Measurements from ENCODE around the gene OR10H2. TPM values are rescaled to one million over a fixed set of nuclear protein-coding genes. Genes with fewer than 3 reads are reported as not detected.

Gene OR10H2
- total and polyA plus RNA-seq, 2 experiments from 2014 or later, result not detected

DNA sequence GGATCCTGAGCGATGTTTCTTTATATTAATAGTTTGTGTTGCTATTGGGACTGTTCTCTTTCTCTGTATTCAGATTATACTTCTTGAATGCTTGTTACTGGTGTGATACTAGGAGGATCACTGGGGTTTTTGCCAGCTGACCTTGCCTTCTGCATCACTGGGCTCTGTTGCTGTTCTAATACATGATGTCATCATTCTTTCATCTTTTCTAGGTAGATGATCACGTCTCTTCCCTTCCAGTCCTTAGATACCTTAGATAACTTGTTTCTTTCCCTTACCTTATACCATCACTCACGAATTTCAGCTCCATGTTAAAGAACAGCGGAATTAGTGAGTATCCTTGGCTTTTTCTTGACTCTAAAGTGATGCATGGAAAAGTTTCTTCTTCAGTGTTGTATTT is 9.9 kb downstream of the OR10H2 start, which contains the start of gene OR10H3:
Gene OR10H3 (plus strand): TSS at position 264 of the 400 bp plus-strand sequence. CDS start 3,408 bp downstream, outside the sequence.
- H3K36me3 ChIP-seq, result no peaks in the 10 kb centered on the region
- H3K4me1 ChIP-seq (ENCODE audit: low read depth), result no peaks in the 10 kb centered on the region
- H3K27ac ChIP-seq, result no peak within 1 kb of the TSS
- no peak for DNase-seq (ENCODE audit: low read depth in 1 of 2, low spot score in 1 of 2)
- no peak within 1 kb of the TSS for H3K4me3 ChIP-seq
- H3K27me3 ChIP-seq, result no peaks in the 10 kb centered on the region
- TF ChIP-seq, protein P1, sequence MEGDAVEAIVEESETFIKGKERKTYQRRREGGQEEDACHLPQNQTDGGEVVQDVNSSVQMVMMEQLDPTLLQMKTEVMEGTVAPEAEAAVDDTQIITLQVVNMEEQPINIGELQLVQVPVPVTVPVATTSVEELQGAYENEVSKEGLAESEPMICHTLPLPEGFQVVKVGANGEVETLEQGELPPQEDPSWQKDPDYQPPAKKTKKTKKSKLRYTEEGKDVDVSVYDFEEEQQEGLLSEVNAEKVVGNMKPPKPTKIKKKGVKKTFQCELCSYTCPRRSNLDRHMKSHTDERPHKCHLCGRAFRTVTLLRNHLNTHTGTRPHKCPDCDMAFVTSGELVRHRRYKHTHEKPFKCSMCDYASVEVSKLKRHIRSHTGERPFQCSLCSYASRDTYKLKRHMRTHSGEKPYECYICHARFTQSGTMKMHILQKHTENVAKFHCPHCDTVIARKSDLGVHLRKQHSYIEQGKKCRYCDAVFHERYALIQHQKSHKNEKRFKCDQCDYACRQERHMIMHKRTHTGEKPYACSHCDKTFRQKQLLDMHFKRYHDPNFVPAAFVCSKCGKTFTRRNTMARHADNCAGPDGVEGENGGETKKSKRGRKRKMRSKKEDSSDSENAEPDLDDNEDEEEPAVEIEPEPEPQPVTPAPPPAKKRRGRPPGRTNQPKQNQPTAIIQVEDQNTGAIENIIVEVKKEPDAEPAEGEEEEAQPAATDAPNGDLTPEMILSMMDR (IDR thresholded peaks at IDR 0.05; ENCODE audit: low read depth, low read length), result no peak
- H3K9me3 ChIP-seq (ENCODE audit: low read depth), result no peaks in the 10 kb centered on the region

DNA sequence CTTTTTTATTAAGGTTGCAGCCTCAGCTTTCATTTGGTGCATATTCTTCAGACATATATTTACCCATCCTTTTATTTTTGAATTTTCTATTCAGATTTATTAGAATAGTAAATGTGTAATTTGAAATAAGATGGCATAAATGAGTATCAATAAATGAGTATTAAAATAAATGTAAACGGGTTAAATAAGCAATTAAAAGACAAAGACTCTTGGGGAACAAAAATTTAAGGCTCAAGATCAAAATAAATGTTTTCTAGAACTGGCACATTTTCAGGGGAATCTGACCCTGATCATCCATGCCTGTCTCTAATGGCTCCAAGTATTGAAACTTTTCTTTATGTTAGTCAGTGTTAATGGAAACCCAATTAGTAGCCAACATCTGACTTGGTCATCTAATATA is 13.0 kb downstream of the OR10H2 start:
- no peaks in the 10 kb centered on the region for H3K9me3 ChIP-seq (ENCODE audit: low read depth)

DNA sequence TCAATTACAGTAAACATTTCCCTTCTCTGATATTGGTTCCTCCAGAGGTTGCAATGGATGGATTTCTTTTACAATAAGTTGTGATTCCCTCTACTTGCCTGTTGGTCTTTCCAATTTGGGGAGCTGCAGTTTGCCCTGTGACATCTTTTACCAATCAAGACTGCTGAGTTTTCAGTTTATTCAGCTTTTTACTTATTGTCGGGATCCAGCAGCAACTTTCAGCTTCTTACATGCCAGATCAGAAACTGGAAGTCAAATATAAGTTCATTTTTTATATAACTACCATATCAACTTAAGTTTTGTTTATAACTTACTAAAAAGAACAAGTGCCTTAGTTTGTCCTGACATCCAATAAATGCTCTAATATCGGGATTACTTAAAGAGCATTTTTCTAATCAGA is 20.4 kb downstream of the OR10H2 start:
- H3K36me3 ChIP-seq, result no peaks in the 10 kb centered on the region
- no peak overlapping the region for H3K4me3 ChIP-seq
- H3K27ac ChIP-seq, result no peak overlapping the region
- TF ChIP-seq, protein P1 (IDR thresholded peaks at IDR 0.05; ENCODE audit: low read depth, low read length), result no peak
- DNase-seq (ENCODE audit: low read depth in 1 of 2, low spot score in 1 of 2), result no peak
- no peaks in the 10 kb centered on the region for H3K4me1 ChIP-seq (ENCODE audit: low read depth)
- peaks cover 3% of the 10 kb centered on the region for H3K9me3 ChIP-seq (ENCODE audit: low read depth)
- no peaks in the 10 kb centered on the region for H3K27me3 ChIP-seq

More for the DNA sequence above, 13.0 kb downstream of the OR10H2 start:
- H3K4me1 ChIP-seq (ENCODE audit: low read depth), result no peaks in the 10 kb centered on the region
- H3K4me3 ChIP-seq, result no peak overlapping the region
- no peak overlapping the region for H3K27ac ChIP-seq
- no peak for DNase-seq (ENCODE audit: low read depth in 1 of 2, low spot score in 1 of 2)
- no peaks in the 10 kb centered on the region for H3K27me3 ChIP-seq
- TF ChIP-seq, protein P1 (IDR thresholded peaks at IDR 0.05; ENCODE audit: low read depth, low read length), result no peak
- H3K36me3 ChIP-seq, result no peaks in the 10 kb centered on the region

DNA sequence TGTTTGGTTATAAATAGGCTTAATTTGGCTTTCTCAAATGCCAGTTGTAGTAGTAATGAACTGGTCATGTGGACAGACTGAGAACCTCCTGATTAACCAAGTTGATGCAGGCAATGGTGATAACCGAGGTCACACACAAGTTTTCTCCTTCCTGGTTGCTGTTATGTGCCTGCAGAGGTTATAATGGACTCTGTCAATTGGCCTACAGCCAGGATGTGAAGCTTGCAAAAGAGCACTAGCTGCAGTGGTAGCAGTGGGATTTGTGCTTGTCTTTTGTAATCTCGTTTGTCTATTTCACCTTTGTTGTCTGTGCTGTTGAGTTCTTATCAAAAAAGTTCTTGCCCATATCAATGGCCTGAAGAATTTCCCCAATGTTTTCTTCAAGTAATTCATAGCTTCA is 30.6 kb downstream of the OR10H2 start:
- Histone ChIP-seq H3K27ac (no peak overlapping the region), H3K36me3 (no peaks in the 10 kb centered on the region), H3K4me1 (ENCODE audit: low read depth) (no peaks in the 10 kb centered on the region), H3K4me3 (no peak overlapping the region), H3K27me3 (no peaks in the 10 kb centered on the region), H3K9me3 (ENCODE audit: low read depth) (no peaks in the 10 kb centered on the region)
- TF ChIP-seq, protein P1 (IDR thresholded peaks at IDR 0.05; ENCODE audit: low read depth, low read length), result no peak
- no peak for DNase-seq (ENCODE audit: low read depth in 1 of 2, low spot score in 1 of 2)

DNA sequence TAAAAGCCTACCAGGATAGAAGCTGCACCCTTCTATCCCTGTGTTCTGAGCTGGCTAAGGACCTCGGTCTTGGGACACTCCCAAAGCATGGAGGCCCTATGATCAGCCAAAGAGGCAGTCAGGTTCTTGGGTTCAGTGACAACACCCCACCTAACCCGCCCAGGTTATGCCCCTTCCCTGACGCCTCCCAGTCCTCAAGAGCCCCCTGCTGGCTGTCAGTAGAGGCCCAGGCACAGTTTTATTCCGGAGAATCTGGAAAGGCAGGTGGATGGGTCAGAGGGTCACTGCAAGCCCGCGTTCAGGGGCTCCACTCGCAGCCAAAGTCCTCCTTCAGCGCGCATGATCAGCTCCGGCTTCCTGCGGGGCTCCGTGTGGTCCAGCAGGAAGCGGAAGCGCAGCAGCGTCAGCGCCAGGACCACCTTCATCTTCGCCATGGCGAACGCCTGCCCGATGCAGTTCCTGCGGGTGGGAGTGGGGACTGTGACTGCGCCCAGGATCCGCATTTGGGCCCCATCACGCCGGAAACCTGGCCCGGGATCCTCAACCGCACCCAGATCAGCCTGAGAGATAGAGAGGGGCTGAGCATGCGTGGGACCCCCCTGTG is 32.2 kb downstream of the OR10H2 start:
- Histone ChIP-seq H3K4me3 (no peak overlapping the region), H3K36me3 (no peaks in the 10 kb centered on the region), H3K4me1 (ENCODE audit: low read depth) (no peaks in the 10 kb centered on the region), H3K27ac (no peak overlapping the region), H3K9me3 (ENCODE audit: low read depth) (no peaks in the 10 kb centered on the region), H3K27me3 (no peaks in the 10 kb centered on the region)
- no peak for DNase-seq (ENCODE audit: low read depth in 1 of 2, low spot score in 1 of 2)
- TF ChIP-seq, protein P1 (IDR thresholded peaks at IDR 0.05; ENCODE audit: low read depth, low read length), result no peak

All from cardiac muscle cell (in vitro differentiated cells and primary cell).